Neuronal stem cell (in vitro differentiated cells): ENCODE data around the gene PCBP4.

Experiments used
- DNase-seq: peaks from one replicate; pipeline ENCODE4 v3.0.0-alpha.2; 2013; ENCODE audit warnings: low spot score
- H2AFZ ChIP-seq: one replicate; pipeline ENCODE4 v1.6.1; 2013; ENCODE audit warnings: mild to moderate bottlenecking, low read length, inconsistent platforms
- H2AK5ac ChIP-seq: 2 replicates; pipeline ENCODE4 v1.6.1; 2013; ENCODE audit warnings: low read depth, mild to moderate bottlenecking, inconsistent platforms, low read length, moderate library complexity, mixed read lengths
- H2BK120ac ChIP-seq: 2 replicates; pipeline ENCODE4 v1.6.1; 2013; ENCODE audit warnings: low read depth, mild to moderate bottlenecking, inconsistent platforms, low read length, moderate library complexity, mixed read lengths
- H2BK12ac ChIP-seq: one replicate; pipeline ENCODE4 v1.6.1; 2013; ENCODE audit warnings: low read length, inconsistent platforms
- H2BK15ac ChIP-seq: 2 replicates; pipeline ENCODE4 v1.6.1; 2013; ENCODE audit warnings: mild to moderate bottlenecking, low read length, inconsistent platforms, mixed read lengths
- H2BK5ac ChIP-seq: one replicate; pipeline ENCODE4 v1.6.1; 2013; ENCODE audit warnings: inconsistent platforms, mild to moderate bottlenecking, low read length, moderate library complexity
- H3K14ac ChIP-seq: one replicate; pipeline ENCODE4 v1.6.1; 2013; ENCODE audit warnings: low read length, inconsistent platforms
- H3K18ac ChIP-seq: 2 replicates; pipeline ENCODE4 v1.6.1; 2013; ENCODE audit warnings: low read length, inconsistent platforms
- H3K23ac ChIP-seq: 2 replicates; pipeline ENCODE4 v1.6.1; 2013; ENCODE audit warnings: low read depth, mild to moderate bottlenecking, mixed read lengths, low read length, inconsistent platforms; ENCODE audit not compliant: poor library complexity
- H3K27ac ChIP-seq: replicated peaks from 3 replicates; pipeline ENCODE4 v1.5.1; 2013; ENCODE audit warnings: low read length, inconsistent platforms
- H3K27me3 ChIP-seq, 3 experiments: 2 replicates each; pipeline ENCODE4 v1.6.1; 2013; ENCODE audit warnings: low read length in 3 of 3, mild to moderate bottlenecking in 2 of 3, inconsistent platforms in 1 of 3, low read depth in 1 of 3, mixed read lengths in 1 of 3, moderate library complexity in 1 of 3; ENCODE audit not compliant: control insufficient read depth in 3 of 3, insufficient read depth in 3 of 3
- H3K36me3 ChIP-seq, 2 donors: replicated peaks in 1 of 2; 2 replicates each; pipeline ENCODE4 v1.6.1; 2013; ENCODE audit warnings: low read length in 2 of 2; ENCODE audit not compliant: control insufficient read depth in 2 of 2, insufficient read depth in 2 of 2
- H3K4ac ChIP-seq: 2 replicates; pipeline ENCODE4 v1.6.1; 2013; ENCODE audit warnings: inconsistent platforms, mild to moderate bottlenecking, low read length, moderate library complexity
- H3K4me1 ChIP-seq, 2 donors: 1 replicate in 1 of 2; 2 replicates in 1 of 2; pipeline ENCODE4 v1.6.1; 2013; ENCODE audit warnings: low read length in 2 of 2, low read depth in 1 of 2; ENCODE audit not compliant: control insufficient read depth in 2 of 2, insufficient read depth in 1 of 2
- H3K4me2 ChIP-seq: one replicate; pipeline ENCODE4 v1.6.1; 2013; ENCODE audit warnings: mild to moderate bottlenecking, low read length, inconsistent platforms; ENCODE audit not compliant: insufficient read depth, poor library complexity, severe bottlenecking
- H3K4me3 ChIP-seq, 2 donors: 2 replicates each; pipeline ENCODE4 v1.5.1; 2013; ENCODE audit warnings: low read length in 2 of 2, mild to moderate bottlenecking in 2 of 2, inconsistent platforms in 1 of 2, moderate library complexity in 1 of 2
- H3K79me1 ChIP-seq: one replicate; pipeline ENCODE4 v1.6.1; 2013; ENCODE audit warnings: low read depth, mild to moderate bottlenecking, inconsistent platforms, low read length, moderate library complexity
- H3K9ac ChIP-seq: one replicate; pipeline ENCODE4 v1.6.1; 2013; ENCODE audit warnings: mild to moderate bottlenecking, low read depth, low read length, inconsistent platforms; ENCODE audit not compliant: poor library complexity
- H3K9me3 ChIP-seq, 2 donors: replicated peaks in 1 of 2; 2 replicates each; pipeline versions ENCODE3 to v1.6.1; 2013; ENCODE audit warnings: low read length in 2 of 2, mild to moderate bottlenecking in 2 of 2, inconsistent platforms in 1 of 2, low read depth in 1 of 2, mixed read lengths in 1 of 2, moderate library complexity in 1 of 2; ENCODE audit not compliant: control insufficient read depth in 2 of 2, insufficient read depth in 1 of 2
- H4K8ac ChIP-seq: one replicate; pipeline ENCODE4 v1.6.1; 2013; ENCODE audit warnings: low read depth, mild to moderate bottlenecking, inconsistent platforms, low read length, moderate library complexity
- H4K91ac ChIP-seq: one replicate; pipeline ENCODE4 v1.6.1; 2013; ENCODE audit warnings: low read length, low read depth, mild to moderate bottlenecking, inconsistent platforms; ENCODE audit not compliant: poor library complexity
- WGBS, 2 donors: extraction: QIAGEN DNeasy Blood & Tissue Kit; methylation state at CpG; one replicate each; pipeline ENCODE4 v1.1.7; 2013; ENCODE audit warnings: missing lambda C conversion rate in 2 of 2, mixed read lengths in 1 of 2; ENCODE audit not compliant: insufficient read length in 2 of 2, insufficient replicate concordance in 1 of 2; ENCODE audit errors: extremely low coverage in 2 of 2; 5-methylcytosine and 5-hydroxymethylcytosine counted together

PCBP4 gene

GRCh38 chr3:51944451-51945021 lies 22.7 kb downstream of the PCBP4 start:
- Histone ChIP-seq H3K27me3 (peaks cover 0 to 2% (median 0%) of the 10 kb centered on the region in 3 experiments), H2BK120ac (no peak overlapping the region), H2AFZ (no peak overlapping the region), H3K14ac (no peak overlapping the region), H3K4me2 (no peak overlapping the region), H2AK5ac (peak overlapping the region; percentile 71), H2BK5ac (peak overlapping the region; percentile 56), H3K79me1 (peaks cover 2% of the 10 kb centered on the region), H3K9ac (peak overlapping the region; percentile 2), H2BK15ac (peak overlapping the region; percentile 30), H3K18ac (no peak overlapping the region), H3K4ac (no peak overlapping the region), H3K4me1 (peaks cover 7% of the 10 kb centered on the region in 2 donors), H4K8ac (no peak overlapping the region), H2BK12ac (no peak overlapping the region), H4K91ac (peak overlapping the region; percentile 56), H3K36me3 (no peaks in the 10 kb centered on the region), H3K27ac (no peak overlapping the region), H3K4me3 (no peak overlapping the region), H3K9me3 (peaks cover 0 to 3% of the 10 kb centered on the region in 2 donors), H3K23ac (peak overlapping the region; percentile 10)
- no CpG with 5 or more reads among the region's 11 CpGs for WGBS, 2 donors
- DNase-seq = no peak

GRCh38 chr3:51943451-51944391 lies 23.5 kb downstream of the PCBP4 start:
- Histone ChIP-seq H2BK15ac (peak overlapping the region; percentile 47), H3K79me1 (peaks cover 5% of the 10 kb centered on the region), H4K8ac (no peak overlapping the region), H3K9ac (no peak overlapping the region), H3K27ac (no peak overlapping the region), H3K4me2 (no peak overlapping the region), H3K9me3 (peaks cover 0 to 2% of the 10 kb centered on the region in 2 donors), H2AK5ac (peak overlapping the region; percentile 10), H3K23ac (no peak overlapping the region), H2BK12ac (no peak overlapping the region), H3K27me3 (peaks cover 0 to 2% (median 0%) of the 10 kb centered on the region in 3 experiments), H3K4me3 (no peak overlapping the region), H2BK5ac (peak overlapping the region; percentile 56), H2BK120ac (peak overlapping the region; percentile 52), H4K91ac (peak overlapping the region; percentile 56), H3K4ac (no peak overlapping the region), H2AFZ (peak overlapping the region; percentile 96), H3K4me1 (peaks cover 7% of the 10 kb centered on the region in 2 donors), H3K36me3 (peaks cover 0 to 7% of the 10 kb centered on the region in 2 donors), H3K14ac (peak overlapping the region; percentile 40), H3K18ac (no peak overlapping the region)
- no peak for DNase-seq
- WGBS, 2 donors = no CpG with 5 or more reads among the region's 21 CpGs

- H3K79me1 ChIP-seq = peaks cover 5% of the 10 kb centered on the region
- H2BK120ac ChIP-seq = peak overlapping the region; percentile 52
- peaks cover 7% of the 10 kb centered on the region in 2 donors for H3K4me1 ChIP-seq
- peak overlapping the region; percentile 74 for H4K8ac ChIP-seq
- peak overlapping the region; percentile 37 to 42 for H3K4me3 ChIP-seq
- no peaks in the 10 kb centered on the region for H3K27me3 ChIP-seq
- H3K36me3 ChIP-seq = peaks cover 5 to 15% of the 10 kb centered on the region in 2 donors
- H3K9me3 ChIP-seq = no peaks in the 10 kb centered on the region
- H3K14ac ChIP-seq = peak overlapping the region; percentile 58
- peak overlapping the region; percentile 75 for H3K4me2 ChIP-seq
- H3K27ac ChIP-seq = no peak overlapping the region
- no peak for DNase-seq
- WGBS, 2 donors = no CpG with 5 or more reads among the region's 17 CpGs
- H4K91ac ChIP-seq = peak overlapping the region; percentile 39
- peak overlapping the region; percentile 96 for H2AFZ ChIP-seq
- H2BK12ac ChIP-seq = peak overlapping the region; percentile 91
- peak overlapping the region; percentile 86 for H3K18ac ChIP-seq
- no peak overlapping the region for H3K9ac ChIP-seq
- peak overlapping the region; percentile 75 for H3K23ac ChIP-seq
- peak overlapping the region; percentile 10 for H2AK5ac ChIP-seq
- peak overlapping the region; percentile 26 for H2BK5ac ChIP-seq
- peak overlapping the region; percentile 47 for H2BK15ac ChIP-seq
- no peak overlapping the region for H3K4ac ChIP-seq
These were observed 24.4 kb downstream of the PCBP4 start for GRCh38 chr3:51942603-51943450.
